IMR-90 (cell line): ENCODE results near the gene FLT1. TPM values are rescaled to one million over a fixed set of nuclear protein-coding genes. Genes with fewer than 3 reads are reported as not detected.

Source experiments
- ATAC-seq: fragments of 200-7000 bp; cut with Tn5 transposase; 2 replicates; pipeline ENCODE4 v1.9.1; 2020; ENCODE audit warnings: low read depth, mild to moderate bottlenecking, moderate library complexity
- BruUV-seq: library from RNA; stranded (reverse); fragments of 400-500 nt; replicated peaks from 2 replicates; lab custom pipeline; 2021; lab: Mats Ljungman, UMichigan
- CTCF ChIA-PET: fragments of 300-600 bp; formaldehyde crosslinking; extraction: SDS; loops from one replicate; lab custom pipeline; 2021; ENCODE audit warnings: antibody characterized with exemption; lab: Yijun Ruan, JAX
- POLR2A ChIA-PET: fragments of 300-600 bp; sonication (Branson Sonifier 250); formaldehyde crosslinking; loops from one replicate; lab custom pipeline; 2022; ENCODE audit warnings: antibody characterized with exemption; ENCODE audit not compliant: unreplicated experiment; lab: Charles Lee
- DNase-seq: peaks from one replicate; pipeline ENCODE4 v3.0.0; 2013
- H2AFZ ChIP-seq: replicated peaks from 2 replicates; pipeline ENCODE3; 2013; ENCODE audit warnings: low read length, mild to moderate bottlenecking; ENCODE audit not compliant: poor library complexity
- H2AK5ac ChIP-seq: 2 replicates; pipeline ENCODE4 v1.6.1; 2013; ENCODE audit warnings: low read depth, low read length, inconsistent platforms
- H2AK9ac ChIP-seq: replicated peaks from 2 replicates; pipeline ENCODE3; 2013; ENCODE audit warnings: mild to moderate bottlenecking, low read depth, low read length, moderate library complexity; ENCODE audit not compliant: poor library complexity
- H2BK120ac ChIP-seq: 2 replicates; pipeline ENCODE4 v1.6.1; 2013; ENCODE audit warnings: low read depth, low read length, inconsistent platforms
- H2BK15ac ChIP-seq: 3 replicates; pipeline ENCODE4 v1.6.1; 2013; ENCODE audit warnings: low read depth, low read length, inconsistent platforms
- H2BK20ac ChIP-seq: 2 replicates; pipeline ENCODE4 v1.6.1; 2013; ENCODE audit warnings: low read depth, mild to moderate bottlenecking, inconsistent platforms, low read length, moderate library complexity
- H2BK5ac ChIP-seq: 2 replicates; pipeline ENCODE4 v1.6.1; 2013; ENCODE audit warnings: mild to moderate bottlenecking, low read depth, low read length, inconsistent platforms; ENCODE audit not compliant: poor library complexity, severe bottlenecking
- H3K14ac ChIP-seq: replicated peaks from 2 replicates; pipeline ENCODE4 v1.6.1; 2013; ENCODE audit warnings: low read depth, low read length, inconsistent platforms
- H3K18ac ChIP-seq: 2 replicates; pipeline ENCODE4 v1.6.1; 2013; ENCODE audit warnings: low read depth, low read length, control low read depth
- H3K23ac ChIP-seq: 2 replicates; pipeline ENCODE4 v1.6.1; 2013; ENCODE audit warnings: low read depth, low read length, inconsistent platforms
- H3K27ac ChIP-seq: 2 replicates; pipeline ENCODE4 v1.5.1; 2013; ENCODE audit warnings: mild to moderate bottlenecking, control low read depth, low read length; ENCODE audit not compliant: insufficient read depth
- H3K27me3 ChIP-seq: 2 replicates; pipeline ENCODE4 v1.6.1; 2013; ENCODE audit warnings: low read length; ENCODE audit not compliant: control insufficient read depth, insufficient read depth
- H3K36me3 ChIP-seq: 2 replicates; pipeline ENCODE4 v1.6.1; 2013; ENCODE audit warnings: low read length, mixed read lengths; ENCODE audit not compliant: control insufficient read depth, insufficient read depth
- H3K4ac ChIP-seq: 2 replicates; pipeline ENCODE4 v1.6.1; 2013; ENCODE audit warnings: low read depth, low read length, inconsistent platforms
- H3K4me1 ChIP-seq: 2 replicates; pipeline ENCODE4 v1.6.1; 2013; ENCODE audit warnings: low read length, mixed read lengths; ENCODE audit not compliant: control insufficient read depth, insufficient read depth
- H3K4me2 ChIP-seq: 2 replicates; pipeline ENCODE4 v1.6.1; 2013; ENCODE audit warnings: low read depth, mild to moderate bottlenecking, control low read depth, low read length, moderate library complexity
- H3K4me3 ChIP-seq: 2 replicates; pipeline ENCODE4 v1.5.1; 2013; ENCODE audit warnings: low read depth, mild to moderate bottlenecking, control low read depth, low read length, moderate library complexity; ENCODE audit not compliant: insufficient read depth
- H3K56ac ChIP-seq: 2 replicates; pipeline ENCODE4 v1.6.1; 2013; ENCODE audit warnings: low read length, inconsistent platforms; ENCODE audit not compliant: insufficient read depth; ENCODE audit errors: extremely low read depth
- H3K79me1 ChIP-seq, 2 experiments: 2 replicates each; pipeline ENCODE4 v1.6.1; 2013; ENCODE audit warnings: low read length in 2 of 2, inconsistent platforms in 1 of 2, low read depth in 1 of 2
- H3K9ac ChIP-seq: 2 replicates; pipeline ENCODE4 v1.6.1; 2013; ENCODE audit warnings: low read depth, low read length, control low read depth
- H3K9me1 ChIP-seq: 2 replicates; pipeline ENCODE4 v1.6.1; 2013; ENCODE audit warnings: low read length, inconsistent platforms; ENCODE audit not compliant: insufficient read depth
- H3K9me3 ChIP-seq: 2 replicates; pipeline ENCODE4 v1.6.1; 2013; ENCODE audit warnings: low read length; ENCODE audit not compliant: control insufficient read depth, insufficient read depth
- H4K20me1 ChIP-seq: 2 replicates; pipeline ENCODE4 v1.6.1; 2013; ENCODE audit warnings: low read length, inconsistent platforms; ENCODE audit not compliant: insufficient read depth
- H4K5ac ChIP-seq: 2 replicates; pipeline ENCODE4 v1.6.1; 2013; ENCODE audit warnings: mild to moderate bottlenecking, low read depth, low read length, control low read depth
- H4K8ac ChIP-seq, 2 experiments: 2 replicates each; pipeline ENCODE4 v1.6.1; 2013; ENCODE audit warnings: low read depth in 2 of 2, low read length in 2 of 2, control low read depth in 1 of 2, inconsistent platforms in 1 of 2
- H4K91ac ChIP-seq: 2 replicates; pipeline ENCODE4 v1.6.1; 2013; ENCODE audit warnings: low read depth, low read length, inconsistent platforms; ENCODE audit not compliant: insufficient read depth
- CEBPB ChIP-seq: IDR thresholded peaks from 2 replicates; pipeline ENCODE4 v1.6.1; 2012; ENCODE audit warnings: low read depth, low read length, improper control_type of control experiment
- FOS ChIP-seq: fragments of 150-350 bp; IDR thresholded peaks from 2 replicates; pipeline ENCODE4 v1.6.1; 2016; ENCODE audit warnings: low read depth, low read length
- MAFK ChIP-seq: IDR thresholded peaks from 2 replicates; pipeline ENCODE4 v1.6.1; 2012; ENCODE audit warnings: low read depth, low read length, improper control_type of control experiment
- MAZ ChIP-seq: IDR thresholded peaks from 2 replicates; pipeline ENCODE4 v1.6.1; 2012; ENCODE audit warnings: low read depth, mild to moderate bottlenecking, low read length, improper control_type of control experiment, moderate library complexity, borderline replicate concordance
- MXI1 ChIP-seq: IDR thresholded peaks from 2 replicates; pipeline ENCODE4 v1.6.1; 2012; ENCODE audit warnings: low read depth, mild to moderate bottlenecking, low read length, moderate library complexity, borderline replicate concordance
- NFE2L2 ChIP-seq: fragments of 150-350 bp; IDR thresholded peaks from 2 replicates; pipeline ENCODE4 v1.6.1; 2016; ENCODE audit warnings: low read depth, mild to moderate bottlenecking, low read length
- RAD21 ChIP-seq: IDR thresholded peaks from 2 replicates; pipeline ENCODE4 v1.6.1; 2012; ENCODE audit warnings: low read length, improper control_type of control experiment
- RCOR1 ChIP-seq: IDR thresholded peaks from 2 replicates; pipeline ENCODE4 v1.6.1; 2012; ENCODE audit warnings: mild to moderate bottlenecking, low read length, improper control_type of control experiment; ENCODE audit not compliant: insufficient replicate concordance
- RFX5 ChIP-seq: IDR thresholded peaks from 2 replicates; pipeline ENCODE4 v1.8.0; 2012; ENCODE audit warnings: low read depth, mild to moderate bottlenecking, low read length, moderate library complexity
- WGBS, 2 experiments: methylation state at CpG; one replicate each; pipeline versions ENCODE4 v1.1.5 to v1.1.7; 2013; ENCODE audit warnings: missing lambda C conversion rate in 2 of 2; ENCODE audit not compliant: insufficient read length in 1 of 2; ENCODE audit errors: extremely low coverage in 2 of 2; 5-methylcytosine and 5-hydroxymethylcytosine counted together
- dilution Hi-C: fragments of 300-500 bp; cut with HindIII; formaldehyde crosslinking; loops from one replicate; pipeline ENCODE4 v1.14.3; 2018; ENCODE audit warnings: low sequenced_read_pairs; ENCODE audit not compliant: unreplicated experiment
- in situ Hi-C: fragments of 300-500 bp; cut with MboI; formaldehyde crosslinking; loops from 3 replicates; pipeline ENCODE4 v1.14.3; 2019; ENCODE audit warnings: low sequenced_read_pairs, inconsistent platforms, mixed read lengths
- intact Hi-C: fragments of 100-400 bp; cut with micrococcal nuclease; formaldehyde crosslinking; loops from 2 replicates; pipeline ENCODE4 v1.10.0; 2022
- polyA plus RNA-seq, 3 experiments: library from polyadenylated mRNA; depleted of rRNA; stranded (reverse); fragments of >200 nt; gene quantifications; 2 replicates each; pipeline ENCODE4 v1.2.3, GENCODE V29; 2012; ENCODE audit warnings: low replicate concordance in 1 of 3
- total RNA-seq: library from RNA; depleted of rRNA; stranded (reverse); fragments of >200 nt; gene quantifications from 2 replicates; pipeline ENCODE4 v1.2.3, GENCODE V29; 2012
- TF ChIP-seq, protein P1 (sequence below): fragments of 150-350 bp; IDR thresholded peaks from 2 replicates; pipeline ENCODE4 v1.6.1; 2017; ENCODE audit warnings: mild to moderate bottlenecking, antibody characterized with exemption, low read length, low read depth
- TF ChIP-seq, protein P2 (sequence below): fragments of 150-350 bp; IDR thresholded peaks from 2 replicates; pipeline ENCODE4 v1.6.1; 2016; ENCODE audit warnings: low read depth, mild to moderate bottlenecking, low read length, moderate library complexity, borderline replicate concordance
- TF ChIP-seq, protein P3 (sequence below): conservative IDR thresholded peaks from 2 replicates; pipeline ENCODE4 v1.5.1; 2012; ENCODE audit warnings: mild to moderate bottlenecking, low read depth, low read length, improper control_type of control experiment

Gene FLT1
- total and polyA plus RNA-seq, 2 of the 4 experiments (the other 2 are of a cell fraction), result 4.5 to 10.4 TPM

DNA sequence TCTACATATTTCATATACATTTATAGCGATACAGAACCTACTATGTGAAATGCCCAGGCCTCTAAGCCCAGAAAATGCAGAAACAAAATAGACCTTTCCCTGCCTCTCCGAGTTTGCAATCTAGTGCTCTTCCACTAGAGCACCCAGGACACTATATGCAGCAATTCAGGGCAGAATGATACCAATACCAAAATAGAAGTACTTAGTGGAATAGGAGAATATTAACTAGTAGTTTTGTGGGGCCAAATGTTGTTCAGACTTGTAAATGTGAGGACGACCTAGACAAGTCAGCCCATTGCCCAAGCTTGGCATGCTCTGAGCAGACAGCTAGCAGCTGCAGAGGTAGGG, 35.8 kb upstream of the FLT1 start:
- H3K4me3 ChIP-seq, result peak overlapping the region; percentile 37
- H2AK9ac ChIP-seq, result peak overlapping the region; percentile 4
- H2BK15ac ChIP-seq, result no peak overlapping the region
- TF ChIP-seq FOS (no peak), MXI1 (no peak), RCOR1 (no peak), CEBPB (no peak), RFX5 (no peak), NFE2L2 (no peak), MAFK (no peak), MAZ (no peak), RAD21 (0 out of 2 replicates have a peak, but pooled peaks have one; percentile 7)
- TF ChIP-seq, protein P1, sequence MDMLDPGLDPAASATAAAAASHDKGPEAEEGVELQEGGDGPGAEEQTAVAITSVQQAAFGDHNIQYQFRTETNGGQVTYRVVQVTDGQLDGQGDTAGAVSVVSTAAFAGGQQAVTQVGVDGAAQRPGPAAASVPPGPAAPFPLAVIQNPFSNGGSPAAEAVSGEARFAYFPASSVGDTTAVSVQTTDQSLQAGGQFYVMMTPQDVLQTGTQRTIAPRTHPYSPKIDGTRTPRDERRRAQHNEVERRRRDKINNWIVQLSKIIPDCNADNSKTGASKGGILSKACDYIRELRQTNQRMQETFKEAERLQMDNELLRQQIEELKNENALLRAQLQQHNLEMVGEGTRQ, result no peak
- TF ChIP-seq, protein P2, sequence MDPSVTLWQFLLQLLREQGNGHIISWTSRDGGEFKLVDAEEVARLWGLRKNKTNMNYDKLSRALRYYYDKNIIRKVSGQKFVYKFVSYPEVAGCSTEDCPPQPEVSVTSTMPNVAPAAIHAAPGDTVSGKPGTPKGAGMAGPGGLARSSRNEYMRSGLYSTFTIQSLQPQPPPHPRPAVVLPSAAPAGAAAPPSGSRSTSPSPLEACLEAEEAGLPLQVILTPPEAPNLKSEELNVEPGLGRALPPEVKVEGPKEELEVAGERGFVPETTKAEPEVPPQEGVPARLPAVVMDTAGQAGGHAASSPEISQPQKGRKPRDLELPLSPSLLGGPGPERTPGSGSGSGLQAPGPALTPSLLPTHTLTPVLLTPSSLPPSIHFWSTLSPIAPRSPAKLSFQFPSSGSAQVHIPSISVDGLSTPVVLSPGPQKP, result no peak
- TF ChIP-seq, protein P3, sequence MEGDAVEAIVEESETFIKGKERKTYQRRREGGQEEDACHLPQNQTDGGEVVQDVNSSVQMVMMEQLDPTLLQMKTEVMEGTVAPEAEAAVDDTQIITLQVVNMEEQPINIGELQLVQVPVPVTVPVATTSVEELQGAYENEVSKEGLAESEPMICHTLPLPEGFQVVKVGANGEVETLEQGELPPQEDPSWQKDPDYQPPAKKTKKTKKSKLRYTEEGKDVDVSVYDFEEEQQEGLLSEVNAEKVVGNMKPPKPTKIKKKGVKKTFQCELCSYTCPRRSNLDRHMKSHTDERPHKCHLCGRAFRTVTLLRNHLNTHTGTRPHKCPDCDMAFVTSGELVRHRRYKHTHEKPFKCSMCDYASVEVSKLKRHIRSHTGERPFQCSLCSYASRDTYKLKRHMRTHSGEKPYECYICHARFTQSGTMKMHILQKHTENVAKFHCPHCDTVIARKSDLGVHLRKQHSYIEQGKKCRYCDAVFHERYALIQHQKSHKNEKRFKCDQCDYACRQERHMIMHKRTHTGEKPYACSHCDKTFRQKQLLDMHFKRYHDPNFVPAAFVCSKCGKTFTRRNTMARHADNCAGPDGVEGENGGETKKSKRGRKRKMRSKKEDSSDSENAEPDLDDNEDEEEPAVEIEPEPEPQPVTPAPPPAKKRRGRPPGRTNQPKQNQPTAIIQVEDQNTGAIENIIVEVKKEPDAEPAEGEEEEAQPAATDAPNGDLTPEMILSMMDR, result 0 out of 2 replicates have a peak, but pooled peaks have one; percentile 14
- WGBS, 2 experiments, result no CpG with 5 or more reads among the region's 3 CpGs
- H3K4ac ChIP-seq, result peak overlapping the region; percentile 99
- no peak overlapping the region; the same call in 1 of the 2 replicates for H4K5ac ChIP-seq
- no peaks in the 10 kb centered on the region for H3K36me3 ChIP-seq
- H3K9me3 ChIP-seq, result 0 out of 2 replicates have a peak, but pooled peaks cover 2% of the 10 kb centered on the region
- H3K9me1 ChIP-seq, result peaks cover 8% of the 10 kb centered on the region
- peak overlapping the region; percentile 28 for H3K9ac ChIP-seq
- peak overlapping the region; percentile 20; the same call in 1 of the 2 replicates for H4K91ac ChIP-seq
- peak overlapping the region; percentile 91 for H3K4me2 ChIP-seq
- H3K4me1 ChIP-seq, result peaks cover 11% of the 10 kb centered on the region
- H4K8ac ChIP-seq, result peak overlapping the region; percentile 60 to 95; a peak in 2 of 4 replicates
- no peak overlapping the region for H3K56ac ChIP-seq
- H2BK5ac ChIP-seq, result no peak overlapping the region
- in situ Hi-C loops (no loop called here), dilution Hi-C loops (no loop called here), intact Hi-C loops (loop anchor here (5.0 to 10.0 kb wide), 3 partner anchors 107 to 264 kb away; partner anchors contain the start of gene POMP)
- peak overlapping the region; percentile 18; the same call in 1 of the 2 replicates for H3K18ac ChIP-seq
- ATAC-seq (peak; percentile 44; the same call in 1 of the 2 replicates), DNase-seq (no peak)
- no peaks in the 10 kb centered on the region for H4K20me1 ChIP-seq
- no peak overlapping the region; the same call in 1 of the 2 replicates for H2AK5ac ChIP-seq
- POLR2A ChIA-PET, result no interaction called here
- peaks cover 3% of the 10 kb centered on the region; the same call in 1 of the 2 replicates for H3K27me3 ChIP-seq
- CTCF ChIA-PET, result interaction anchor here (1.1 kb wide), 1 partner anchor 69 kb away, joined by 6 read pairs; no protein-coding TSS in a partner anchor
- peak overlapping the region; percentile 58 for H3K14ac ChIP-seq
- H3K27ac ChIP-seq, result no peak overlapping the region
- peak overlapping the region; percentile 21; the same call in 1 of the 2 replicates for H2BK20ac ChIP-seq
- no TSS peak for BruUV-seq
- peaks cover 0 to 5% of the 10 kb centered on the region in 2 experiments; a peak in 2 of 4 replicates for H3K79me1 ChIP-seq
- H2AFZ ChIP-seq, result peak overlapping the region; percentile 92
- peak overlapping the region; percentile 93 for H2BK120ac ChIP-seq
- H3K23ac ChIP-seq, result 0 out of 2 replicates have a peak overlapping the region, but pooled peaks have one; percentile 32
